GM12801 (cell line): Measurements from ENCODE around the gene C8A.

Experiments
- TF ChIP-seq, protein P1 (sequence below): IDR thresholded peaks from one replicate; pipeline ENCODE4 v1.5.1; 2011; ENCODE audit warnings: control low read depth; ENCODE audit not compliant: insufficient read length; ENCODE audit errors: extremely low read depth

C8A gene

DNA sequence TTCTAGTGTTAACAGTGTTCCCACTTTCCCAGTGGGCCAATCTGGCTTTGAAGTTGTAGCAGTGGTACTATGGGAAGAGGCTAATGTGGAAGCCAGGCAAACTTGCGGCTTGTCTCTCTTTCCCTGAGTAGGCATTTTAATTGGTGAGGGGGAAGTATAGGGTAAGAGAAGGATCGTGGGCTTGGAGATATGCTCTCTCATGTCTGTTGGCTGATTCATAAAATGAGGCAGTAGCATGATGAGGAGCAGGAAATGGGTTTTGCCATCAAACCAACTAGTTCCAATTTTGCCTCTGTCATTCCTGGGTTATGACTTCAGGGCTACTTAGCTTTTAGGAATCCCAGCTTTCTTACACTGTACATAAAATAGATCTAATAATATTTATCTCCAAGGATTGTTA is 12.1 kb downstream of the C8A start:
- TF ChIP-seq, protein P1, sequence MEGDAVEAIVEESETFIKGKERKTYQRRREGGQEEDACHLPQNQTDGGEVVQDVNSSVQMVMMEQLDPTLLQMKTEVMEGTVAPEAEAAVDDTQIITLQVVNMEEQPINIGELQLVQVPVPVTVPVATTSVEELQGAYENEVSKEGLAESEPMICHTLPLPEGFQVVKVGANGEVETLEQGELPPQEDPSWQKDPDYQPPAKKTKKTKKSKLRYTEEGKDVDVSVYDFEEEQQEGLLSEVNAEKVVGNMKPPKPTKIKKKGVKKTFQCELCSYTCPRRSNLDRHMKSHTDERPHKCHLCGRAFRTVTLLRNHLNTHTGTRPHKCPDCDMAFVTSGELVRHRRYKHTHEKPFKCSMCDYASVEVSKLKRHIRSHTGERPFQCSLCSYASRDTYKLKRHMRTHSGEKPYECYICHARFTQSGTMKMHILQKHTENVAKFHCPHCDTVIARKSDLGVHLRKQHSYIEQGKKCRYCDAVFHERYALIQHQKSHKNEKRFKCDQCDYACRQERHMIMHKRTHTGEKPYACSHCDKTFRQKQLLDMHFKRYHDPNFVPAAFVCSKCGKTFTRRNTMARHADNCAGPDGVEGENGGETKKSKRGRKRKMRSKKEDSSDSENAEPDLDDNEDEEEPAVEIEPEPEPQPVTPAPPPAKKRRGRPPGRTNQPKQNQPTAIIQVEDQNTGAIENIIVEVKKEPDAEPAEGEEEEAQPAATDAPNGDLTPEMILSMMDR: no peak

DNA sequence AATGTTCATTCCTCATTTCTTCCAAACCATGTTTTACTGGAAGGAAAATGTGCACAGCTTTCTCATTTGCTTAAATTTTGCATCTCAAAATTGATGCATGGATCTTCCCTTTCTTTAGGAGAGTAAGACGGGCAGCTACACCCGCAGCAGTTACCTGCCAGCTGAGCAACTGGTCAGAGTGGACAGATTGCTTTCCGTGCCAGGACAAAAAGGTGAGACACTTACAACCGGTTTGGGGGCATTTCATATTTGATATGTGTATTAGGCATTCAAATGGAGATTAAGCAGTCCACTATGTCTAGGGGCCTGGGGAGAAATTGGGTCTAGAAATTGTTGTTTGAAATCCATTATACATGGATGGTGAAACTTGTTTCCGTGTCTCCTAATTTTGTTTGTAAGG is 12.9 kb downstream of the C8A start:
- TF ChIP-seq, protein P1: no peak

DNA sequence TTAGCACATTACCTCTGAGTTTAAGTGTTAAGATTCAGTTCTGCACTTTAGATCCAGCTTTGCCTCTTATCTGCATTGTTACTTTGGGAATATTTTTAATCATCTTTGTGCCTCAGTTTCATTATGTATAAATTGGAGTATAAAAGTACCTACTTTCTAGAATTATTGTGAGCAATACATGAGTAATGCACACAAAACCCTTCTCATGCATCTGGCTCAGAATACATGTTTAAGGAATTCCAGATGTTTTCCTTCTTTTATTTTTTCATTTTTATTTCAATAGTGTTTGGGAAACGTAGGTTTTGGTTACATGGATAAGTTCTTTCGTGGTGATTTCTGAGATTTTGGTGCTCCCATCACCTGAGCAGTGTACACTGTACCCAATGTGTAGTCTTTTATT is 14.2 kb downstream of the C8A start:
- TF ChIP-seq, protein P1: no peak

DNA sequence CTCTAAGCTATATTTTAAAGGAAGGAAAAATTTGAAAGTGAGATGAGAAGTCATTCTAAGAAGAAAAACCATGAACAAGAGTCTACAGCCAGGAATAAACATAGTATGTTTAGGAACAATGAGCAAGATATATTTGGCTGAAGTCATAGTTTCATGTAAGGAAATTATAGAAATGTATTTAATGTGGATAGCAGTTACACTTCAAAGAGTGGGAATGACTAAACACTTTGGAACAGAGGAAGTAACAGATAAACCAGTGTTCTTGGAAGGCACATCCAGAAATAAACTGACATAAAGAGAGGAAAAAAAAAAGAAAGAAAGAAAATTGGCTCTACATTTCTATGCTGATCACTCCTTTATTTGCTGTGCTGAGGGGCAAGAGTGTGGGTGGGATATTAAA is 18.0 kb downstream of the C8A start:
- TF ChIP-seq, protein P1: no peak

DNA sequence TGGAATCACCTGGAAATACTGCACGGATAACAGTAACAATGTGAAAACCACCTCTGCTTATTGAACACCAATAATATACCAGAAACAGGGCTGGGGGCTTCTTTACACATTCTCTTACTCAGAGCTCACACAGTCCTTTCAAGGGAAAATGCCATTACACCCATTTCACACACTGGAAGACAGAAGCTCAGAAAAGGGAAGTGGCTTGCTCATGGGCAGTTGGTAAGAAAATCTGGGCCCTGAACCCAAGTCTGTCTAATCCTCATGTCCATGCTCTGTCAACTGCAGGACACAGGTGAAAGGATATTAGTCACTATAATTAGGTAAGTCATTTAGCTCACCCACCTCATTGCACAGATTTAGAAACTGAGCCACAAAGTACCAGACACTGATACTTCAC is 18.6 kb downstream of the C8A start:
- TF ChIP-seq, protein P1: no peak

DNA sequence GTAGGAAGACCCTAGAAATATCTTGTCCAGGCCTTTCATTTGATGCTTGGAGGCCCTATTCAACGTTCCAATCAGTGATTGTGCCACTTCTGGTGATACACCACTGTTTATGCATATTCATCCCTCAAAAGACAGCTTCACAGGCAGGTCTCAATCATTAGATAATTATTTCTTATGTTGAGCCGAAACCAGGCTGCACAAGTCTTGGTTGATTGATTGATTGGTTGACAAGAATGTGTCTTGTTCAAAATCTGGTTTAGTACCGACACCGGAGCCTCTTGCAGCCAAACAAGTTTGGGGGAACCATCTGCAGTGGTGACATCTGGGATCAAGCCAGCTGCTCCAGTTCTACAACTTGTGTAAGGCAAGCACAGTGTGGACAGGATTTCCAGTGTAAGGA is 20.1 kb downstream of the C8A start:
- TF ChIP-seq, protein P1: no peak

DNA sequence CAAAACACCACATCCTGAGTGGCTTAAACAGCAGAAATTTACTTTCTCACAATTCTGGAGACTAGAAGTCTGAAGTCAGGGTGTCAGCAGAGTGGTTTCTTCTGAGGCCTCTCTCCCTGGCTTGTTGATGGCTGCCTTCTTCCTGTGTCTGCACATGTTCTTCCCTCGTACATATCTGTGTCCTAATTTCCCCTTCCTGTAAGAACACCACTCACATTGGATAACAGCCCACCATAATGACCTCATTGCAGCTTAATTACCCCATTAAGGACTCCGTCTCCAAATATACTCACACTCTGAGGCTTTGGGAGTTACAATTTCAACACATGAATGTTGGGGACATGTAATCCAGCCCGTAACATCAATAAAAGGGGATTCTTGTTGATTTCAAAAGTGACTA is 23.4 kb downstream of the C8A start:
- TF ChIP-seq, protein P1: no peak

DNA sequence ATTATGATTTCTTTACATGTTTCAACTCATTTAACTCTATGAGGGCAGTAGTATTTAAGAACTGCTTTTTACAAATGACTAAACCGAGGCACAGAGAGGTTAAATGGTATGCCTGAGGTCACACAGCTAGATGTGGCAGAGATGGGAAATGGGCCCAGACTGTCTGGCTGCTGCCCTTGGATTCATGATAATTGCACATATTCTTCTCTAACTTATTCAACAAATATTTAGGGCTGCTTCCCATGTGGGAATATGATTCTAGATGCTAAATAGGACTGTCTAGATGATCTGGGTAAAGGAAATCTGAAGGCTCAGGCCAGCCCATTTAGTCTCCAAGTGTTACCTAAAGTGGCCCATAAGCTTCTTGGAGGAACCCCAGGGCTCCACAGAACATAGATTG is 26.2 kb downstream of the C8A start:
- TF ChIP-seq, protein P1: no peak
